ENCODE data around the gene GART. TPM values are rescaled to one million over a fixed set of nuclear protein-coding genes. Genes with fewer than 3 reads are reported as not detected.

Gene GART
- total RNA-seq, 2 donors from 2014 or later: 52.7 to 100 TPM

DNA sequence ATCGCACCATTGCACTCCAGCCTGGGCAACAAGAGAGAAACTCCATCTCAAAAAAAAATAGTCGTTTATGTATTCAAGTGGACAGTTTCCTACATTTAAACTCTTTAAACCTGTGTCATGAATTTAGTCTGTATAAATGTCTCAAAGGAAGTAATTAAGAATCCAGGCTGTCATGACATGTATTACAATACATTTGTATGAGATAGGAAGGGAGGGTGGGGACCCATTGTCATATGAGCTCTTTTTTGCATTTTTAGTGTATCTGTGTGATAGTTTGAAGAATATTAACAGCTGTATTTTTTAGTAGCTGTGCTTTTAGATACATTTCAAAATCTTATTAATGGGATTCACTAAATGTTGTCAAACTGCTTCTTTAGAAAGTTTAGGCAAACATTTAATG, 26.5 kb upstream of the GART start:
- peaks cover 18% of the 10 kb centered on the region for H3K36me3 ChIP-seq
- no peaks in the 10 kb centered on the region for H3K27me3 ChIP-seq
- H3K4me3 ChIP-seq: no peak overlapping the region
- no peaks in the 10 kb centered on the region for H3K9me3 ChIP-seq
- no peak for DNase-seq
- H3K4me1 ChIP-seq: no peaks in the 10 kb centered on the region
- no peak overlapping the region for H3K27ac ChIP-seq
- TF ChIP-seq, protein P1, sequence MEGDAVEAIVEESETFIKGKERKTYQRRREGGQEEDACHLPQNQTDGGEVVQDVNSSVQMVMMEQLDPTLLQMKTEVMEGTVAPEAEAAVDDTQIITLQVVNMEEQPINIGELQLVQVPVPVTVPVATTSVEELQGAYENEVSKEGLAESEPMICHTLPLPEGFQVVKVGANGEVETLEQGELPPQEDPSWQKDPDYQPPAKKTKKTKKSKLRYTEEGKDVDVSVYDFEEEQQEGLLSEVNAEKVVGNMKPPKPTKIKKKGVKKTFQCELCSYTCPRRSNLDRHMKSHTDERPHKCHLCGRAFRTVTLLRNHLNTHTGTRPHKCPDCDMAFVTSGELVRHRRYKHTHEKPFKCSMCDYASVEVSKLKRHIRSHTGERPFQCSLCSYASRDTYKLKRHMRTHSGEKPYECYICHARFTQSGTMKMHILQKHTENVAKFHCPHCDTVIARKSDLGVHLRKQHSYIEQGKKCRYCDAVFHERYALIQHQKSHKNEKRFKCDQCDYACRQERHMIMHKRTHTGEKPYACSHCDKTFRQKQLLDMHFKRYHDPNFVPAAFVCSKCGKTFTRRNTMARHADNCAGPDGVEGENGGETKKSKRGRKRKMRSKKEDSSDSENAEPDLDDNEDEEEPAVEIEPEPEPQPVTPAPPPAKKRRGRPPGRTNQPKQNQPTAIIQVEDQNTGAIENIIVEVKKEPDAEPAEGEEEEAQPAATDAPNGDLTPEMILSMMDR (IDR thresholded peaks at IDR 0.05): no peak
- no peak overlapping the region for H3K9ac ChIP-seq (ENCODE audit: low read depth in 2 of 2, low read length in 2 of 2)
- intact Hi-C loops (cut with DNase I): no loop called here

DNA sequence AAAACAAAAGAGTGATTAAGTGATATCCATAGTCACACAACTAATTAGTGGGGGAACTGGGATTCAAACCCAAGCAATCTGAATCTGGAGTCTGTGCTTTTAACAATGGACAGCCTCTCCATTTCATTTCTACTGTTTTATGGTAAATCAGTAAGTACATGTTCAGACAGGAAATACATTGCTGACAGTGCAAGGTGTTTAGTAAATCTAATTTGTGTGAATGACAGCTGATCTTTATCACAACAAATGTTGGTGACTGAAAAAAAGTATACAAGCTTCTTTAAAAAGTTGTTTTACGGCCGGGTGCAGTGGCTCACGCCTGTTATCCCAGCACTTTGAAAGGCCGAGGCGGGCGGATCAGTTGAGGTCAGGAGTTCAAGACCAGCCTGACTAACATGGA, 26.0 kb upstream of the GART start:
- peaks cover 18% of the 10 kb centered on the region for H3K36me3 ChIP-seq
- H3K9ac ChIP-seq (ENCODE audit: low read depth in 2 of 2, low read length in 2 of 2): no peak overlapping the region
- no peaks in the 10 kb centered on the region for H3K27me3 ChIP-seq
- H3K9me3 ChIP-seq: no peaks in the 10 kb centered on the region
- no peak overlapping the region for H3K27ac ChIP-seq
- TF ChIP-seq, protein P1 (IDR thresholded peaks at IDR 0.05): no peak
- H3K4me3 ChIP-seq: no peak overlapping the region
- no peaks in the 10 kb centered on the region for H3K4me1 ChIP-seq
- intact Hi-C loops (cut with DNase I): no loop called here
- DNase-seq: no peak

DNA sequence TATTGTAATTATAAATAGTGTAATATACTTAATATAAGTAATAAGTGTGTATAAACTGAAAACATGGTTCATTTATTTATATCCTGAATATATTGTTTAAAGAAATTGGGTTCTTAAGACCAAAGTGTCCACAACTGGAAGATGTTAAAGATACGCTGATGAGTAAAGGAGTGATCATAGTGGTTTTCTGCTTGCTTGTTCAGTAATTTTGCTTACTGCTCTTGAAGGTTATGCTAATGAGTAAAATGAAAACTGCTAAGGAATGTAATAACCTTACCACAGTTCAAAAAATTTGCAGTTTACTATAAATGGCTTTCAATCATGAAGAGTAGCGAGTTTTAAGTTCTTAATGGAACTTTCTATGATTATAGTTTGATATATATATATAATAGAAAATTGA, 24.6 kb upstream of the GART start:
- Histone ChIP-seq H3K9me3 (no peaks in the 10 kb centered on the region), H3K4me1 (no peaks in the 10 kb centered on the region), H3K27me3 (no peaks in the 10 kb centered on the region), H3K4me3 (no peak overlapping the region), H3K36me3 (peaks cover 16% of the 10 kb centered on the region), H3K9ac (ENCODE audit: low read depth in 2 of 2, low read length in 2 of 2) (no peak overlapping the region), H3K27ac (no peak overlapping the region)
- DNase-seq: no peak
- TF ChIP-seq, protein P1 (IDR thresholded peaks at IDR 0.05): no peak
- intact Hi-C loops (cut with DNase I): no loop called here

DNA sequence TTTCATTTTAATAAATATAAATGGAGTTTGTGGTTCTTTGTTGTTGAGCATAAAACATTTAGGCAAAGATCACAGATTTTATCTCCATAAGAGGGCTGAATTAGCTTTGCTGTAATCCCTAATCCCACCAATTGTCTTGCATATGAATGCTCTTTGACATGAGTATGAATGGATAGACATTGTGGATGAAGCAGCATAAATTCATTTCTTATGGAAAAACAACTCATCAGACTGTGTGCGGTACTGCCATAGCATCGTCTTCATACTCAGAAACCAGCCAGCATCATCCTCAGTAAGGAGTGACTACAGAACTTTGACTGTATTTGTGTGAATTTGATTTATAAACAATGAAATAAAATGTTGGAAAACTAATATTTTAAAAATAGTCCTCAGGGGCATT, 20.5 kb upstream of the GART start:
- H3K9me3 ChIP-seq: no peaks in the 10 kb centered on the region
- H3K36me3 ChIP-seq: peaks cover 8% of the 10 kb centered on the region
- no peaks in the 10 kb centered on the region for H3K4me1 ChIP-seq
- intact Hi-C loops (cut with DNase I): no loop called here
- no peaks in the 10 kb centered on the region for H3K27me3 ChIP-seq
- no peak overlapping the region for H3K4me3 ChIP-seq
- no peak for DNase-seq
- H3K27ac ChIP-seq: no peak overlapping the region
- H3K9ac ChIP-seq (ENCODE audit: low read depth in 2 of 2, low read length in 2 of 2): no peak overlapping the region
- TF ChIP-seq, protein P1 (IDR thresholded peaks at IDR 0.05): no peak

DNA sequence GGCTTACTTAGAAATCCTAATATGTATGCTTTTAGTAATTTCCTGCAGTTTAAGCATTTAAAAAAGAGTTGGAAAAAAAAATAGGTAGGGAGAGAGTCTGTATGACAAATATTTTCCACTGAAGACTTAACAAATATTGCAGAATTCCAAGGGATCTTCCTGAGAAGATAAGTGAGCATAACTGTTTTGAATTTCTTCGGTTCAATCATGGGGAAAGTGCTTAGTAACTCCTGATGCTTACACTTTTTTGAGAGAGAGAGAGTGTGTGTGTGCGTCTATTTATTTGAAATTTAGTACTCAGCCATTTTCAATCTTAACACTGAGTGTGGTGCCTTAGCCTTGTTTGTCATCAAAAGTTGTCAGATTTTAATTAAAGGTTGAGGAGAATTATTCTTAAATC, 19.5 kb upstream of the GART start:
- peaks cover 12% of the 10 kb centered on the region for H3K36me3 ChIP-seq
- intact Hi-C loops (cut with DNase I): no loop called here
- TF ChIP-seq, protein P1 (IDR thresholded peaks at IDR 0.05): no peak

DNA sequence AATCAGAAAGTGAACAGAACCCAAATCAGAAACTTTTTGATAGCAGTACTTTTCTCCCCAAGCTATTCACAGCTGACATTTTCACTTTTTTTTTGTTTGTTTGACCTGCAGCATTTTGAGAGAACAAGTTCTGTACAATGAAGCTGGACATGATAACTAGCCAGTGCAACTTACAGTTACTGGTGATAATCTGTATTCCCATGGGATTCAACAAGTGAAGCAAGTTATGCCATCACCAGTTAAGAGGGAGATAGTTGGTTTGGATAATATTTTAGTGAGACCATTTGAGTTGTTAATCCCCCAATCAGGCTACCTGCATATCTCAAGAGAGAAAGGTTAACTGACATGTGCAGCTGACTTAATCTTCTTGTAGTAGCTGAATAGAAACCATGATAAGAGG, 19.0 kb upstream of the GART start:
- H3K9ac ChIP-seq (ENCODE audit: low read depth in 2 of 2, low read length in 2 of 2): no peak overlapping the region
- H3K9me3 ChIP-seq: no peaks in the 10 kb centered on the region
- H3K36me3 ChIP-seq: peaks cover 12% of the 10 kb centered on the region
- no peak overlapping the region for H3K4me3 ChIP-seq
- no peak overlapping the region for H3K27ac ChIP-seq
- no peak for DNase-seq
- no peaks in the 10 kb centered on the region for H3K27me3 ChIP-seq
- no peaks in the 10 kb centered on the region for H3K4me1 ChIP-seq
- intact Hi-C loops (cut with DNase I): no loop called here
- TF ChIP-seq, protein P1 (IDR thresholded peaks at IDR 0.05): no peak

More for the DNA sequence above, 19.5 kb upstream of the GART start:
- Histone ChIP-seq H3K27me3 (no peaks in the 10 kb centered on the region), H3K27ac (no peak overlapping the region), H3K4me3 (no peak overlapping the region), H3K9ac (ENCODE audit: low read depth in 2 of 2, low read length in 2 of 2) (no peak overlapping the region), H3K9me3 (no peaks in the 10 kb centered on the region), H3K4me1 (no peaks in the 10 kb centered on the region)
- no peak for DNase-seq
